ENCODE data around the gene GNAI3.

DNA sequence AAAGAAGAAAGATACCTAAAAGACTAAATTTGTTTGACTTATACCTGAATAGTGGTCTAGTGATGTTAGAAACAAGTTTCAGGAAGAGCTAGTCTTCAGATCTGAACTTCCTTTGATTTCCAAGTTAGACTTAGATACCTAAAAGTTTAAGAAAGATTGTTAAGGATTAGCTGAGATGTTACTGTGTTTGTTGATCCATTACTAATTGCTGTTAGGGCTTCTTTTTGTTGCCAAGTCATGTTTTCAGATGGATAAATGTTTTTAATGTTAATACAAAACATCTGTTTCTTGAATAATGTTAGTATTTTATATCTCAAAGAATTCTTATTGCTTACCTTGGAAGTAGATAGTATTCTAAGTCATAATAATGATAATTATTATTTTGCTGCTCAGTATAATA lies 11.6 kb downstream of the GNAI3 start:
- TF ChIP-seq, protein P1, sequence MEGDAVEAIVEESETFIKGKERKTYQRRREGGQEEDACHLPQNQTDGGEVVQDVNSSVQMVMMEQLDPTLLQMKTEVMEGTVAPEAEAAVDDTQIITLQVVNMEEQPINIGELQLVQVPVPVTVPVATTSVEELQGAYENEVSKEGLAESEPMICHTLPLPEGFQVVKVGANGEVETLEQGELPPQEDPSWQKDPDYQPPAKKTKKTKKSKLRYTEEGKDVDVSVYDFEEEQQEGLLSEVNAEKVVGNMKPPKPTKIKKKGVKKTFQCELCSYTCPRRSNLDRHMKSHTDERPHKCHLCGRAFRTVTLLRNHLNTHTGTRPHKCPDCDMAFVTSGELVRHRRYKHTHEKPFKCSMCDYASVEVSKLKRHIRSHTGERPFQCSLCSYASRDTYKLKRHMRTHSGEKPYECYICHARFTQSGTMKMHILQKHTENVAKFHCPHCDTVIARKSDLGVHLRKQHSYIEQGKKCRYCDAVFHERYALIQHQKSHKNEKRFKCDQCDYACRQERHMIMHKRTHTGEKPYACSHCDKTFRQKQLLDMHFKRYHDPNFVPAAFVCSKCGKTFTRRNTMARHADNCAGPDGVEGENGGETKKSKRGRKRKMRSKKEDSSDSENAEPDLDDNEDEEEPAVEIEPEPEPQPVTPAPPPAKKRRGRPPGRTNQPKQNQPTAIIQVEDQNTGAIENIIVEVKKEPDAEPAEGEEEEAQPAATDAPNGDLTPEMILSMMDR (IDR thresholded peaks at IDR 0.05), result no peak
- TF ChIP-seq POLR2A (IDR thresholded peaks at IDR 0.05; ENCODE audit: low read depth), result no peak

Data from esophagus muscularis mucosa (tissue), 3 donors.